GM18907 (cell line): ENCODE measurements around the gene CCL27.

Source experiments
- ATAC-seq: cut with Tn5 transposase; IDR thresholded peaks from one replicate; pipeline ENCODE4 v1.9.1; 2021; ENCODE audit warnings: mild to moderate bottlenecking, moderate library complexity; ENCODE audit not compliant: unreplicated experiment

CCL27 gene

GRCh38 chr9:34662526-34663302 is at the start of gene CCL27:
Gene CCL27, minus strand, starts transcription at chr9:34662657. Its CDS starts 24 bp downstream, at chr9:34662633.
- no peak for ATAC-seq

GRCh38 chr9:34712140-34712539 is 49.7 kb upstream of the CCL27 start:
- no peak for ATAC-seq

GRCh38 chr9:34710023-34710422 is 47.6 kb upstream of the CCL27 start, which contains the start of gene CCL21:
Gene CCL21, minus strand, starts transcription at chr9:34710136. Its CDS starts 70 bp downstream, at chr9:34710066.
- ATAC-seq, result no peak

GRCh38 chr9:34709196-34709978 is 46.9 kb upstream of the CCL27 start:
- no peak for ATAC-seq

GRCh38 chr9:34707130-34707529 is 44.7 kb upstream of the CCL27 start:
- no peak for ATAC-seq

- ATAC-seq, result peak; percentile 68
Observed at GRCh38 chr9:34701769-34702736, 39.6 kb upstream of the CCL27 start.

- ATAC-seq, result no peak
Observed at GRCh38 chr9:34701023-34701768, 38.7 kb upstream of the CCL27 start.

GRCh38 chr9:34694811-34695210 is 32.4 kb upstream of the CCL27 start:
- ATAC-seq, result no peak

GRCh38 chr9:34693560-34693959 is 31.1 kb upstream of the CCL27 start:
- no peak for ATAC-seq

- no peak for ATAC-seq
Observed at GRCh38 chr9:34691936-34692315, 29.5 kb upstream of the CCL27 start.

- ATAC-seq, result no peak
Observed at GRCh38 chr9:34690983-34691935, 28.8 kb upstream of the CCL27 start, which contains the start of gene CCL19. Gene CCL19, minus strand, starts transcription at chr9:34691276. Its CDS starts 137 bp downstream, at chr9:34691139.

GRCh38 chr9:34689512-34689911 is 27.1 kb upstream of the CCL27 start:
- no peak for ATAC-seq

- no peak for ATAC-seq
Observed at GRCh38 chr9:34689116-34689470, 26.6 kb upstream of the CCL27 start.

- no peak for ATAC-seq
Observed at GRCh38 chr9:34688329-34689115, 26.1 kb upstream of the CCL27 start.

GRCh38 chr9:34687276-34688030 is 25.0 kb upstream of the CCL27 start:
- ATAC-seq, result no peak

GRCh38 chr9:34686732-34687131 is 24.3 kb upstream of the CCL27 start:
- ATAC-seq, result no peak

GRCh38 chr9:34686231-34686630 is 23.8 kb upstream of the CCL27 start:
- no peak for ATAC-seq

- no peak for ATAC-seq
Observed at GRCh38 chr9:34685591-34685990, 23.1 kb upstream of the CCL27 start.
